Measurements from ENCODE around the gene CTIF.

CTIF gene

DNA sequence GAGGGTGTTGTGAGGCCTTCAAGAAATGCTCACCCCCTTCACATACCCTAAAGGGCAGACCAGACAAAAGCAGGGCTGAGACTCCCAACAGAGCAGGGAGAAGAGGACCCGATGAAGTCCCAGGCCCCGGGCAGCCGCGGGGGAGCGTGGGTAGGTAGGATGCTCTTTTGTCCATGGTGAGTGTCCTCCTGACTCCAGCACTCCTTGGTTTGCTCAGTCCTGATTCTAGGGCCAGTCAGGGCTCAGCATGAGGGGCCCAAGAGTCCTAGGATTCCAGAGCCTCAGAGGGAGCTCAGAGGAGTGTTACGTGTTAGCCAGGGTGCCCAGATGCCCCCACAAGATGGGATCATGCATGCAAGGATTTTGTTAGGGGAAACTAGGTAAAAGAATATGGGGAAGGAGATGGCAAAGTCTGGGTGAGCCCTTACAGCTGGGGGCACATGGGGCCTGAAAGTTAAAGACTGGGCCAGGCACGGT, 347.1 kb downstream of the CTIF start:
- no peaks in the 10 kb centered on the region for H3K9me3 ChIP-seq (ENCODE audit: control insufficient read depth, low read length)
- H2AFZ ChIP-seq = no peak overlapping the region
- no peak overlapping the region for H3K9ac ChIP-seq
- no peaks in the 10 kb centered on the region for H3K27me3 ChIP-seq (ENCODE audit: control insufficient read depth, insufficient read depth, low read length)
- no peak overlapping the region for H3K4me3 ChIP-seq (ENCODE audit: low read depth, low read length)
- H3K4me2 ChIP-seq (ENCODE audit: low read length) = no peak overlapping the region
- TF ChIP-seq, protein P1, sequence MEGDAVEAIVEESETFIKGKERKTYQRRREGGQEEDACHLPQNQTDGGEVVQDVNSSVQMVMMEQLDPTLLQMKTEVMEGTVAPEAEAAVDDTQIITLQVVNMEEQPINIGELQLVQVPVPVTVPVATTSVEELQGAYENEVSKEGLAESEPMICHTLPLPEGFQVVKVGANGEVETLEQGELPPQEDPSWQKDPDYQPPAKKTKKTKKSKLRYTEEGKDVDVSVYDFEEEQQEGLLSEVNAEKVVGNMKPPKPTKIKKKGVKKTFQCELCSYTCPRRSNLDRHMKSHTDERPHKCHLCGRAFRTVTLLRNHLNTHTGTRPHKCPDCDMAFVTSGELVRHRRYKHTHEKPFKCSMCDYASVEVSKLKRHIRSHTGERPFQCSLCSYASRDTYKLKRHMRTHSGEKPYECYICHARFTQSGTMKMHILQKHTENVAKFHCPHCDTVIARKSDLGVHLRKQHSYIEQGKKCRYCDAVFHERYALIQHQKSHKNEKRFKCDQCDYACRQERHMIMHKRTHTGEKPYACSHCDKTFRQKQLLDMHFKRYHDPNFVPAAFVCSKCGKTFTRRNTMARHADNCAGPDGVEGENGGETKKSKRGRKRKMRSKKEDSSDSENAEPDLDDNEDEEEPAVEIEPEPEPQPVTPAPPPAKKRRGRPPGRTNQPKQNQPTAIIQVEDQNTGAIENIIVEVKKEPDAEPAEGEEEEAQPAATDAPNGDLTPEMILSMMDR (IDR thresholded peaks at IDR 0.05) = no peak
- no peaks in the 10 kb centered on the region for H3K79me2 ChIP-seq
- H3K36me3 ChIP-seq (ENCODE audit: control insufficient read depth, insufficient read depth, low read length) = no peaks in the 10 kb centered on the region
- no peaks in the 10 kb centered on the region for H3K4me1 ChIP-seq
- no peak overlapping the region for H3K27ac ChIP-seq

DNA sequence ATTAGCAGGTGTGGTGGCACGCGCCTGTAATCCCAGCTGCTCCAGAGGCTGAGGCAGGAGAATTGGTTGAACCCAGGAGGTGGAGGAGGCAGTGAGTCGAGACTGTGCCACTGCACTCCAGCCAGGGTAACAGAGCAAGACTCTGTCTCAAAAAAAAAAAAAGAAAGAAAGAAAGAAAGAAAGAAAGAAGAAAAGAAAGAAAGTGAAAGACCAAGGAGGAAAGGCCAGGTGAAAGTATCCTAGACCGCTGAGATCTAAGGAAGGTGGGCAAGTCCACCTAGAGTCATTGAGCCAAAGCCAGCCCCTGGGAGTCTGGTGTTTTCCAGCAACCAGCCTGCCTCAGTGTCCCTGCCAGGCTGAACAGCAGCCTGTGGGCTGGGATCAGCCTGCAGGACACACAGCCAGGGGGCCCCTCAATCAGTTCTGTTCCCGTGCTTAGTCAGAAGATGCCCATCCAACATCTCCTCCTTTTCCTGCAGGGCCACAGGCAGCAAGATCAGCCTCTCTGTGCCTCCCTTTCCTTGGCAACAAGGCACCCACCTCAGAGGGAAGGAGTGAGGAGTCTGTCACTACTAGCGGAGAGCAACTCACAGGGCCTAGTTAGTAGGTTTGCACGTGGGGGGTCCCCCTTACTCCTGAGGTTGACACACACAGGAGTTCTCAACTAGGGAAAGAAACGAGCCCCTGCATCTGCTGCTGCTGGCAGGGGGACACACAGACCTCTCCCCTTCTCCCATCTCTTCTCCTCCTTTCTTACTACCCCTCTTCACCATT, 347.9 kb downstream of the CTIF start:
- TF ChIP-seq, protein P1 (IDR thresholded peaks at IDR 0.05) = no peak
- Histone ChIP-seq H3K27me3 (ENCODE audit: control insufficient read depth, insufficient read depth, low read length) (no peaks in the 10 kb centered on the region), H3K36me3 (ENCODE audit: control insufficient read depth, insufficient read depth, low read length) (no peaks in the 10 kb centered on the region), H3K4me1 (no peaks in the 10 kb centered on the region), H3K9me3 (ENCODE audit: control insufficient read depth, low read length) (no peaks in the 10 kb centered on the region), H3K4me2 (ENCODE audit: low read length) (no peak overlapping the region), H3K79me2 (no peaks in the 10 kb centered on the region), H3K27ac (no peak overlapping the region), H2AFZ (no peak overlapping the region), H3K9ac (no peak overlapping the region), H3K4me3 (ENCODE audit: low read depth, low read length) (no peak overlapping the region)

DNA sequence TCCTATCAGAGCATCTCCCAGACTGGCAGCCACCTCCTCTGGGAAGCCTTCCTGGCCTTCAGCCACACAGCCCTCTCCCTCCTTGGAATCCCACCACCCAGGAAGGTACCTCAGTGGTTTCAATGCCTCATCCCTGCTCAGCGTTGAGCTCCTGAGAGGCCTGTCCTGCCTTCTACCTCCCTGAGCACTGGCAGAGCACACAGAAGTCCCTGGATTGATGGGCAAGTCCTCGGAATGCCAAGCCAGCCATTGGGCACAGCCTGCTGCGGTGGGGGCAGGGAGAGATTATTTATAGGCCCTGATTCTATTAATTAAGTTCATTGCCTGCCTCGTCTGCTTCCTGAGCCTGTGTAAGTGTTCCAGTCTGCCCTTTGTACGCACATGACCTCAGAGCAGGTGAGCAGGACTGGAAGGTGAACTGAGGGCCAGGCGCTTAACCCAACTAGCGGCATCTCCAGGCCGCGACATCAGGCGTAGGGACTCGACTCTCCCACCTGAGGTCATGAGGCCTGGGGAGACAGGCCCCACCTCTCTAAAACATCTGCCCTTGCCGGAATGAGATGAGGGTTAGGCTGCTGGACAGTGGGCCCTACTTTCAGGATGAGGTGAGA, 348.6 kb downstream of the CTIF start:
- Histone ChIP-seq H3K4me3 (ENCODE audit: low read depth, low read length) (no peak overlapping the region), H3K36me3 (ENCODE audit: control insufficient read depth, insufficient read depth, low read length) (no peaks in the 10 kb centered on the region), H3K9me3 (ENCODE audit: control insufficient read depth, low read length) (no peaks in the 10 kb centered on the region), H2AFZ (no peak overlapping the region), H3K79me2 (no peaks in the 10 kb centered on the region), H3K4me1 (no peaks in the 10 kb centered on the region), H3K27me3 (ENCODE audit: control insufficient read depth, insufficient read depth, low read length) (no peaks in the 10 kb centered on the region), H3K27ac (no peak overlapping the region), H3K4me2 (ENCODE audit: low read length) (no peak overlapping the region), H3K9ac (no peak overlapping the region)
- TF ChIP-seq, protein P1 (IDR thresholded peaks at IDR 0.05) = no peak

DNA sequence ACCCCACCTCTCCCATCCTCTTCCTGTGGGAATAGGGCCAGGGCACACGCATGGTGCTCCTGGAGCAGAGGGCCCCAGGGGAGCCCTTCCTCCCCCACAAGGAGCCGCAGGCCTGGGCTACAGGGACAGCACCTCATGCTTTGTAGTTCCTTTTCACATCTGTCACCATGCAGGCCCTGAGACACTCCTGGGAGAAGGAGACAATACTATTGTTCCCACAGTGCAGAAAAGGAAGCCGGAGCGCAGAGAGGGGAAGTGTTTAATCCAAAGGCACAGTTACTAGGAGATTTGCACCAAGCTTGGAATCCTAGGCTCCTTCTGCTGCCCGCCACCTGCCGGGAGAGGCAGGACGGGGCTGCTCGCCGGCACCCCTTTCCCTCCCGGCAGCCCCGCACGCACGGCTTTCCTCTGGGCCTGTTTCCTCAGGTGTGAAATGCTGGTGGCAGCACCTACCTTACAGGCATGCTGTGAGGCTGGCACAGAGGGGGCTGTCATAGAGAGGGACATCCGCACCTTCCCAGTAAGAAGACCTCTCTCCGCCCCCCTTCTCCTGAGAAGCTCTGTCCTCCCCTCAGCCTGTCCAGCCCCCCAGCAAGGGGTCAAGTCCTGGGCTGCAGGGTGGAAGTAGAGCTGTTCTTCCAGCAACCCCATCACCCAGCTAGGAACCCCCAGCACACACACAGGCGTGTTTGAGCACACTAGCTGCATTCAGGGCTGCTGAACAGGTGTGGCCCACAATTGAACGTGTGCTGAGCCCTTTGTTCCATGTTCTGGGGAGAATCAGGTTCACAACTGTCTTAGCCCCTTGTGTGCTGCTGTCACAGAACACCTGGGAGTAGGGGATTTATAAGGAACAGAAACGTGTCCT, 349.3 kb downstream of the CTIF start:
- Histone ChIP-seq H2AFZ (no peak overlapping the region), H3K4me3 (ENCODE audit: low read depth, low read length) (no peak overlapping the region), H3K4me2 (ENCODE audit: low read length) (no peak overlapping the region), H3K9me3 (ENCODE audit: control insufficient read depth, low read length) (no peaks in the 10 kb centered on the region), H3K27ac (no peak overlapping the region), H3K36me3 (ENCODE audit: control insufficient read depth, insufficient read depth, low read length) (no peaks in the 10 kb centered on the region), H3K4me1 (no peaks in the 10 kb centered on the region), H3K79me2 (no peaks in the 10 kb centered on the region), H3K9ac (no peak overlapping the region), H3K27me3 (ENCODE audit: control insufficient read depth, insufficient read depth, low read length) (no peaks in the 10 kb centered on the region)
- TF ChIP-seq, protein P1 (IDR thresholded peaks at IDR 0.05) = no peak
